IPS-15b (cell line): Measurements from ENCODE around the gene AGPAT4.

ENCODE experiments used
- H3K27me3 ChIP-seq: one replicate; pipeline ENCODE4 v1.6.1; 2013; ENCODE audit warnings: low read length; ENCODE audit not compliant: control insufficient read depth, insufficient read depth
- H3K36me3 ChIP-seq: one replicate; pipeline ENCODE4 v1.6.1; 2013; ENCODE audit warnings: low read length; ENCODE audit not compliant: control insufficient read depth, insufficient read depth
- H3K4me1 ChIP-seq: one replicate; pipeline ENCODE4 v1.6.1; 2013; ENCODE audit warnings: mild to moderate bottlenecking, low read length; ENCODE audit not compliant: control insufficient read depth, insufficient read depth
- H3K4me3 ChIP-seq: one replicate; pipeline ENCODE4 v1.5.1; 2013; ENCODE audit warnings: low read depth, low read length
- H3K9ac ChIP-seq: one replicate; pipeline ENCODE4 v1.6.1; 2013; ENCODE audit warnings: low read depth, mild to moderate bottlenecking, low read length
- H3K9me3 ChIP-seq: one replicate; pipeline ENCODE4 v1.6.1; 2013; ENCODE audit warnings: mild to moderate bottlenecking, low read length; ENCODE audit not compliant: control insufficient read depth, insufficient read depth

The AGPAT4 gene

DNA sequence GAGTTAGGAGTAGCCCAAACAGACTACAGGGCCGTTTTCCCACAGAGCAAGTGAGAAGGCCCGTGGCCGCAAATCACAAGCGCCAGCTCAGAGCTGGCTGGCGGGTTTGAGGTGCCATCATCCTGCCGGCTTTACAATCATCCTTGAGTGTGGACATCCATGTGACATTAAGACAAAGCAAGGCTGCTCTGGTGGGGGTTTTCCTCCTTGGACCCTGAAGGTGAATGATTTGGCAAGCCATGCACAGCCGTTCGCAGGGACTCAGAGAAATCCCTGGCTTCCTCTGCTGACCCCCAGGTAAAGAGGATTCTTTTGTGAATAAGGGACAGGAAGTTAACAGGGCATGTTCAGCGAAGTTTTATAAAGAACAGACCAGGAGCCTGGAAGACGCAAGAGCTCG lies 137.2 kb downstream of the AGPAT4 start:
- H3K4me1 ChIP-seq = peaks cover 5% of the 10 kb centered on the region
- no peak overlapping the region for H3K9ac ChIP-seq
- no peaks in the 10 kb centered on the region for H3K27me3 ChIP-seq
- H3K9me3 ChIP-seq = no peaks in the 10 kb centered on the region
- H3K36me3 ChIP-seq = peaks cover 13% of the 10 kb centered on the region
- no peak overlapping the region for H3K4me3 ChIP-seq

DNA sequence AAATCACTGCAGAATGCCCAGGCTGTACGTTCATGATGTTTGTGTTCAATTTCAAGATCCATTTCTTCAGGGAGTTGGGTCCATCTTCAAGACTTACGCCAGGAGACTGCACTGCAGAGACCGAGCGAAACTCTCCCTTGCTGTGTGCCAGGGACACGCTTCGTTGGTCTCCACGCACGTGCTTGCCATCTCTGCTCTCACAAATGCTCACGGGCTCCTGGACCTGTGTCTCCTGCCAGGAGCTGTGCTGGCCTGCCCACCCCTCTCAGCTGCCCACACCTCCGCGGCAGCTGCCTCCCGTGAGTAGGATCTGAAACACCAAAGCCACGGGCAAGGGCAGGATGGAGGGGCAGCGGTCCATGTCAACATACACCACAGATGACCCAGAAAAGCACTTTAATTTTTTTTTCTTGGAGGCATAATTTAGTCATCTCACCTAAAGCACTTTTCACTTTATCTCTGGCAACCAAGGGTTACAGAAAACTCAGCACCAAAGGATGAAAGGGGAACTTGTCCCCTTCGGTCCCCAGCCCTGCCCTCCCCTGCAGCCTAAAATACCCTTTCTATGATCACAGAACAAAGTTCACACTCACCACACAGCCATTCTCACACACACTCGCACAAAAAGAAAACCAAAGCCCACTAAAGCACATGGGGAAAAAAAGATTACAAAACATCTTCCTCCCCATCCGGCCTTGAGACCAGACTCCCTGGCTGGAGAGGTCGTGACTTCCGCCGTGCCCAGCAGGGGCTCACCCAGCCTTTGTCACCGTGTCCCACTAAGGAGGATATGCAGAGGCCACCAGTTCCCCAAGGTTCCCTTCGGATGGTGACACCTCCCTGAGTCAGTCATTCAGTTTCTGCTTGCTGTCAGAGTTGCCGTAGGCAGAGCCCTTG lies 137.9 kb downstream of the AGPAT4 start:
- H3K4me1 ChIP-seq = peaks cover 5% of the 10 kb centered on the region
- no peaks in the 10 kb centered on the region for H3K27me3 ChIP-seq
- H3K4me3 ChIP-seq = no peak overlapping the region
- H3K9me3 ChIP-seq = no peaks in the 10 kb centered on the region
- H3K36me3 ChIP-seq = peaks cover 13% of the 10 kb centered on the region
- H3K9ac ChIP-seq = no peak overlapping the region

DNA sequence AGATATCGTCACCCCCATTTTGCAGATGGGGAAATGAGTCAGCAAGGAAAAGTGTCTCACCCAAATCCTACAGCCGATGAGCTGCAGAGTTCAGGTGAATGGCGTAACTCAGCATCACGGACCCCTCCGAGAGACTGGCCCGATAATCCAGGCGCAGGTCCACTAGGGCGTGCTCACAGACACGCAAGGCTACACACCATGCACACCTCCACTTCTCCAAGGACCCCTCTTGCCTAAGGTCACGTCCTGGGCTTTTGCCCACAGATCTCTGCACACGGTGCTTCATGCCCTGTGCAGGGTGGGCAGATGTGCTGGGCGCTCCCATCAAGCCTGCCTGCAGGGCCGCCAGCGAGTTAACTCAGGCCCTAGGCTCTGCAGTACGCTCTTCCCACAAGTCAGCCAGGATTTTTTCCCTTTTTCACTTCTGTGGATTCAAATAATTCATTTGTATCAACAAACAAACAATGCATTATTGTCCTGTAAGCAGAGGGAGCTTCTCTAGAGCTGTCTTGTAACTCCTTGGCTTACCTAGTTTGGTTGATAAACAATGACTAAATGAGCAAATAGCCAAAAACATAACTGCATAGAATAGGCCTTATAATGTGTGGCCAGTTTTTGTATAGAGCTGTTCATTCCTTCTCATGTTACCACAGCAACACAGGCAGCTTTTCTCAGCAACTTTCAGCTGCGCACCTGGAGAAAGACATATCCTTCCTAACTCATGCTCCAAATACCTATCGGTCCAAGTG lies 139.1 kb downstream of the AGPAT4 start:
- Histone ChIP-seq H3K36me3 (peaks cover 13% of the 10 kb centered on the region), H3K9ac (no peak overlapping the region), H3K4me3 (no peak overlapping the region), H3K27me3 (no peaks in the 10 kb centered on the region), H3K9me3 (no peaks in the 10 kb centered on the region), H3K4me1 (no peaks in the 10 kb centered on the region)

- no peak overlapping the region for H3K9ac ChIP-seq
- no peaks in the 10 kb centered on the region for H3K9me3 ChIP-seq
- H3K4me1 ChIP-seq = no peaks in the 10 kb centered on the region
- H3K27me3 ChIP-seq = no peaks in the 10 kb centered on the region
- peaks cover 9% of the 10 kb centered on the region for H3K36me3 ChIP-seq
- H3K4me3 ChIP-seq = no peak overlapping the region
These were observed 139.9 kb downstream of the AGPAT4 start for GRCh38 chr6:161133963-161134362.

DNA sequence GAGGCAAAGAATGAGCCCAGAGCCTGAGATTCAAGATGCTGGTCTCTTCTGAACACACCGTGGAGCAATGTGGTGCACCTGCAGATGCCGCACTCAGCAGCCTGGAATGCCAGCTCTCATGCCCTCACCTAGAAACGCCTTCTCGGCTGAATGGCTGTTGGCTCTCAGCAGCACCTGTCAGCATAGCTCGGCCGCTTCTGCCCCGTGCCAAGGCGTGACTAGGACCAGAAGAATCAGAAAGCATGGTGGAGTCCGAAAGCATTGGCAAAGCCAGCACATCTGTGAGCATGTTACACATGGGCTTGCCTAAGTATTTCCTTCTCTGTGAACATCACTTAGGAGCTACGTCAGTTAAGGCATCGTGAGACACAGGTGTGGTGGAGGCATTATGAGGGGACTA lies 141.5 kb downstream of the AGPAT4 start:
- Histone ChIP-seq H3K9me3 (peaks cover 5% of the 10 kb centered on the region), H3K36me3 (peaks cover 8% of the 10 kb centered on the region), H3K9ac (no peak overlapping the region)

DNA sequence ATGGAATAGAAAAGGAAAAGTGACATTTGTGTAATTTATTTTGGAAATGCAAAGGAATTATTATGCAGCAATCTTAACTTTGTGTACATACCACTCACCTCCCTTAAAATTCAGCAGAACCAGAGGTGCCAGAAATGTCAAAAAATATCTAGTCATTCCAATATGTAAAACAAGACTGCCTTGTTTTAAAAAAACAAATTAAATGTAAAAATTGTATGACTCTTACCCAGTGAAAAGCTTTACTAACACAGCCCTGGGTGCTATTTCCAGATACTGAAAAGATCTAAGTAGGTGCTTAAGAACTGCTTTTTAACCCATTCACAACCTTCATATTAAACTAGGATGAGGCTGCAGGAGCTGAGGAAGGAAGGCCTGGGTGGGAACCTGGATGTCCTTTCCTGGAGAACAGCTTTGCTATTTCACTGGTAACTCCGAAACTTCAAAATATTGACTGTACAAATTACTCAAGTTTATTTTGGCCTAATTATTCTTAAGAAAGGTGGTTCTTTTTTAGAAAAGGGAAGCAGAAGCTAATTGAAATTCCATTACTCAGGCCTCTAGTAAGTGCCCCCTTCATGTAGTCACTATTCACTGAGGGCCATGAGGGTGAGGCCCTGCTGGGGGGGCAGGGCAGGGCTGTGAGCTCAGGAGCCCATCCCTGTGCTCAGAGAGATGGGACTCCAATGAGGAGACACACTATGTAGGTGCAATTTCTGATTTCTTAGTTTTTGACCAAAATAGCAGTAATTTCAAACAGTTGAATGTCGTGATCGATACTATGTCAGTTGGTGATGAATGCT lies 142.7 kb downstream of the AGPAT4 start:
- no peaks in the 10 kb centered on the region for H3K4me1 ChIP-seq
- H3K4me3 ChIP-seq = no peak overlapping the region
- peaks cover 9% of the 10 kb centered on the region for H3K9me3 ChIP-seq
- H3K27me3 ChIP-seq = no peaks in the 10 kb centered on the region
- peaks cover 8% of the 10 kb centered on the region for H3K36me3 ChIP-seq
- H3K9ac ChIP-seq = no peak overlapping the region

More for the DNA sequence above, 141.5 kb downstream of the AGPAT4 start:
- H3K4me3 ChIP-seq = no peak overlapping the region
- H3K4me1 ChIP-seq = no peaks in the 10 kb centered on the region
- no peaks in the 10 kb centered on the region for H3K27me3 ChIP-seq

DNA sequence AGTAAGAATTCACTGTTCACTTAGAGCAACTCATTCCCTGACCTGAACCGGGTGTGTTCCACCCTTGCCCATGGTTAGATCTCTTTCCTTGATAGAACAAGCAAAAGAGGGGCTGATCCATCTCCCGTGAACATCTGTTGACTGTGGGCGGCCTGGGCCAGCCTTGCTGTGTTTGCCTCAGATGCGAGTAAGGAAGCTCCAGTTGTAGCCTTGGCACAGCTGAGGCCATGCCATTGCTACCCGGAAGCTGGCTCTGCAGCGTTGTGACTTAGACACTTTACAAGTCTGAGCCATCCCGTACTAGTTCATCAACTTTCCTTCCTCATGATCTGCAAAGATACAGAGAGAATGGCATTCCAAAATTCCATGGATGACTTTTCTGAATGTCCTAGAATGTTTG lies 143.3 kb downstream of the AGPAT4 start:
- Histone ChIP-seq H3K4me1 (no peaks in the 10 kb centered on the region), H3K36me3 (peaks cover 8% of the 10 kb centered on the region), H3K27me3 (no peaks in the 10 kb centered on the region), H3K4me3 (no peak overlapping the region), H3K9me3 (peaks cover 9% of the 10 kb centered on the region), H3K9ac (no peak overlapping the region)

DNA sequence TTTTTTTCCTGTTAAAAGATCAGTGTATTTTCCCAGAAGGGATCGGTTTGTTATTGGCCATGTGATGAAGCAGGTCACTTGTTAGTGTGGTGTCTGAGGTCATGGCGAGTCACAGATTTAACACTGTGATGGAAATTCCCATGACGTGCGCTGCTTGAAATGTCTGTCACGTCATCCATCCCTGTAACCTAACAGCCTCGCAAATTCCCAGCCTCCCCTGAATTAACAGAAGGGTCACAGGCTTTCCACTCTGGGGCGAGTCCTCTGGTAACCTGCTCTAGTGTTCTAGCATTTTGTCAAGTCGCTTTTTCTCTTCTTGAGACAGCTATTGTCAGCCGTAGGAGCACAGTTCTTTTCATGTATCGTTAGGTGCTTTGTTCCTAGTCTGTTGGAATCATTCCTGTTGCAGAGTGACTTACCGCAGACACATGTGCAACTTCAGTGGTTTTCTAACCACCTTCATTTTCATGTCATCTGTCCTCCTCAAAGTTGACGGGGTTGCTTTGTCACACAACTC lies 145.1 kb downstream of the AGPAT4 start:
- no peaks in the 10 kb centered on the region for H3K4me1 ChIP-seq

GRCh38 chr6:161128230-161128629 lies 145.6 kb downstream of the AGPAT4 start:
- no peaks in the 10 kb centered on the region for H3K4me1 ChIP-seq
- peaks cover 8% of the 10 kb centered on the region for H3K36me3 ChIP-seq
- H3K27me3 ChIP-seq = no peaks in the 10 kb centered on the region
- H3K9ac ChIP-seq = no peak overlapping the region
- peaks cover 9% of the 10 kb centered on the region for H3K9me3 ChIP-seq
- H3K4me3 ChIP-seq = no peak overlapping the region

More for the DNA sequence above, 145.1 kb downstream of the AGPAT4 start:
- Histone ChIP-seq H3K9me3 (peaks cover 9% of the 10 kb centered on the region), H3K36me3 (peaks cover 8% of the 10 kb centered on the region), H3K4me3 (no peak overlapping the region), H3K9ac (no peak overlapping the region), H3K27me3 (no peaks in the 10 kb centered on the region)

GRCh38 chr6:161127071-161127740 lies 146.7 kb downstream of the AGPAT4 start:
- Histone ChIP-seq H3K4me1 (no peaks in the 10 kb centered on the region), H3K9ac (no peak overlapping the region), H3K9me3 (peaks cover 9% of the 10 kb centered on the region), H3K4me3 (no peak overlapping the region), H3K36me3 (peaks cover 8% of the 10 kb centered on the region), H3K27me3 (no peaks in the 10 kb centered on the region)

DNA sequence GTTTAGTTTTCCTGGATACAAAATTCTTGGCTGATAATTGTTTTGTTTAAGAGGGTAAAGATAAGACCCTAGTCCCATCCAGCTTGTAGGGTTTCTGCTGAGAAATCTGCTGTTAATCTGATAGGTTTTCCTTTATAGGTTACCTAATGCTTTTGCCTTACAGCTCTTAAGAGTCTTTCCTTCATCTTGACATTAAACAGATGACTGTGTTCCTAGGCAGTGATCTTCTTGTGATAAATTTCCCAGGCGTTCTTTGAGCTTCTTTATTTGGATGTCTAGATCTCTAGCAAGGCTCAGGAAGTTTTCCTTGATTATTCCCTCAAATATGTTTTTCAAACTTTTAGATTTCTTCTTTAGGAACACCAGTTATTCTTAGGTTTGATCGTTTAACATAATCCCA lies 148.3 kb downstream of the AGPAT4 start:
- Histone ChIP-seq H3K4me3 (no peak overlapping the region), H3K27me3 (no peaks in the 10 kb centered on the region), H3K4me1 (no peaks in the 10 kb centered on the region), H3K36me3 (peaks cover 8% of the 10 kb centered on the region), H3K9ac (no peak overlapping the region), H3K9me3 (peaks cover 9% of the 10 kb centered on the region)
